ENCODE data around the gene CPN1. TPM values are rescaled to one million over a fixed set of nuclear protein-coding genes. Genes with fewer than 3 reads are reported as not detected.

The CPN1 gene
- total and polyA plus RNA-seq, 2 donors from 2014 or later, result 0.43 TPM; not detected in 1

GRCh38 chr10:100036850-100037249 lies 44.8 kb downstream of the CPN1 start:
- DNase-seq (no peak), FAIRE-seq (no peak)
- H3K27ac ChIP-seq (ENCODE audit: low read depth in 2 of 2, low read length in 2 of 2), result no peak overlapping the region
- intact Hi-C loops (cut with DNase I), result no loop called here
- no peaks in the 10 kb centered on the region for H3K27me3 ChIP-seq (ENCODE audit: control insufficient read depth, insufficient read depth, low read length)
- peaks cover 0 to 18% (median 5%) of the 10 kb centered on the region in 3 donors for H3K4me1 ChIP-seq (ENCODE audit: control insufficient read depth in 2 of 3, insufficient read depth in 2 of 3, low read depth in 1 of 3, low read length in 3 of 3)
- no peak for TF ChIP-seq CTCF (IDR thresholded peaks at IDR 0.05; ENCODE audit: borderline replicate concordance, extremely low read depth, insufficient read depth)
- no peak overlapping the region for H3K4me3 ChIP-seq (ENCODE audit: low read length in 3 of 3)
- no peaks in the 10 kb centered on the region for H3K36me3 ChIP-seq (ENCODE audit: control insufficient read depth in 2 of 3, insufficient read depth in 3 of 3, low read length in 3 of 3)
- H3K9me3 ChIP-seq (ENCODE audit: control insufficient read depth in 2 of 3, insufficient read depth in 1 of 3, low read length in 3 of 3), result no peaks in the 10 kb centered on the region
- H3K9ac ChIP-seq (ENCODE audit: low read length in 3 of 3), result no peak overlapping the region

GRCh38 chr10:100033766-100034418 lies 47.8 kb downstream of the CPN1 start:
- no peaks in the 10 kb centered on the region for H3K9me3 ChIP-seq (ENCODE audit: control insufficient read depth in 2 of 3, insufficient read depth in 1 of 3, low read length in 3 of 3)
- no peak overlapping the region for H3K9ac ChIP-seq (ENCODE audit: low read length in 3 of 3)
- H3K36me3 ChIP-seq (ENCODE audit: control insufficient read depth in 2 of 3, insufficient read depth in 3 of 3, low read length in 3 of 3), result no peaks in the 10 kb centered on the region
- no peak for TF ChIP-seq CTCF (IDR thresholded peaks at IDR 0.05; ENCODE audit: borderline replicate concordance, extremely low read depth, insufficient read depth)
- intact Hi-C loops (cut with DNase I), result no loop called here
- no peak overlapping the region for H3K27ac ChIP-seq (ENCODE audit: low read depth in 2 of 2, low read length in 2 of 2)
- no peak overlapping the region for H3K4me3 ChIP-seq (ENCODE audit: low read length in 3 of 3)
- H3K27me3 ChIP-seq (ENCODE audit: control insufficient read depth, insufficient read depth, low read length), result no peaks in the 10 kb centered on the region
- peak in 2 of 5 donors; percentile 21 to 29 for DNase-seq
- peaks cover 0 to 9% (median 3%) of the 10 kb centered on the region in 3 donors for H3K4me1 ChIP-seq (ENCODE audit: control insufficient read depth in 2 of 3, insufficient read depth in 2 of 3, low read depth in 1 of 3, low read length in 3 of 3)
- no peak for FAIRE-seq

GRCh38 chr10:100027416-100027815 lies 54.3 kb downstream of the CPN1 start:
- no peak for DNase-seq
- H3K27me3 ChIP-seq (ENCODE audit: control insufficient read depth, insufficient read depth, low read length), result no peaks in the 10 kb centered on the region
- no peaks in the 10 kb centered on the region for H3K36me3 ChIP-seq (ENCODE audit: control insufficient read depth in 2 of 3, insufficient read depth in 3 of 3, low read length in 3 of 3)
- peaks cover 0 to 7% (median 5%) of the 10 kb centered on the region in 3 donors for H3K9me3 ChIP-seq (ENCODE audit: control insufficient read depth in 2 of 3, insufficient read depth in 1 of 3, low read length in 3 of 3)
- H3K27ac ChIP-seq (ENCODE audit: low read depth in 2 of 2, low read length in 2 of 2), result no peak overlapping the region
- H3K4me3 ChIP-seq (ENCODE audit: low read length in 3 of 3), result no peak overlapping the region
- no peak overlapping the region for H3K9ac ChIP-seq (ENCODE audit: low read length in 3 of 3)
- TF ChIP-seq CTCF (IDR thresholded peaks at IDR 0.05; ENCODE audit: borderline replicate concordance, extremely low read depth, insufficient read depth), result no peak
- no peak for FAIRE-seq
- intact Hi-C loops (cut with DNase I), result no loop called here
- peaks cover 0 to 2% (median 0%) of the 10 kb centered on the region in 3 donors for H3K4me1 ChIP-seq (ENCODE audit: control insufficient read depth in 2 of 3, insufficient read depth in 2 of 3, low read depth in 1 of 3, low read length in 3 of 3)
